Nephron progenitor cell (in vitro differentiated cells): Measurements from ENCODE around the gene NPAS3.

ENCODE experiments used
- DNase-seq: peaks from one replicate; pipeline ENCODE4 v3.0.0; 2021
- H3K27ac Mint-ChIP-seq: 2 replicates; pipeline ENCODE4 v1.8.0; 2021; ENCODE audit warnings: mild to moderate bottlenecking, moderate library complexity, mixed read lengths
- H3K27me3 Mint-ChIP-seq: 2 replicates; pipeline ENCODE4 v1.8.0; 2021; ENCODE audit warnings: mild to moderate bottlenecking, low read depth, mixed read lengths; ENCODE audit not compliant: poor library complexity
- H3K36me3 Mint-ChIP-seq: 2 replicates; pipeline ENCODE4 v1.8.0; 2021; ENCODE audit warnings: low read depth, mixed read lengths
- H3K4me1 Mint-ChIP-seq: 2 replicates; pipeline ENCODE4 v1.8.0; 2021; ENCODE audit warnings: mixed read lengths
- H3K4me3 Mint-ChIP-seq: 2 replicates; pipeline ENCODE4 v1.8.0; 2021; ENCODE audit warnings: mild to moderate bottlenecking, moderate library complexity, mixed read lengths
- H3K9me3 Mint-ChIP-seq: 2 replicates; pipeline ENCODE4 v1.8.0; 2021; ENCODE audit warnings: mild to moderate bottlenecking, moderate library complexity, mixed read lengths
- TF ChIP-seq, protein P1 (sequence below): fragments of 200-600 bp; sonication (generic); IDR thresholded peaks from 2 replicates; pipeline ENCODE4 v1.5.0; 2021; ENCODE audit warnings: antibody characterized with exemption

The NPAS3 gene

DNA sequence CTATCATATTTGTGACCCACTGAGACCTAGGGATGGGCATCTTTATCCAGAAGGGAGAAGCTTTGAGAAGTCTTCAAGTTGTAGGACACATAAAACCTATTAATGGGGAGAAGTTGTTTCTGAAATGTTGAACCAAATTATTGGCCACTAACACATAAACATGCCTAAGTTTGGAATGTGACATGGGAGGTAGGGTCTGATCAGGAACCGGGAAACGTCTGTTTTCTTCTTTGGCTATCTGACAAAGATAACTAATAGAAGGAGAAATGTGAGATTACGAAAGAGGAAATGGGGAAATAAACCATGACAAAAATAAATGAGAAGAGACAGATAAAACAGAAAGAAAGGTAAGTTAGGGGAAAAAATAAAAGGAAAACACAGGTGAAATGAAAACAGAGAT lies 586.9 kb downstream of the NPAS3 start:
- Mint-ChIP-seq H3K27me3 (peaks cover 3% of the 10 kb centered on the region), H3K27ac (no peak overlapping the region), H3K9me3 (no peaks in the 10 kb centered on the region), H3K4me1 (no peaks in the 10 kb centered on the region), H3K36me3 (no peaks in the 10 kb centered on the region), H3K4me3 (no peak overlapping the region)
- no peak for DNase-seq
- TF ChIP-seq, protein P1, sequence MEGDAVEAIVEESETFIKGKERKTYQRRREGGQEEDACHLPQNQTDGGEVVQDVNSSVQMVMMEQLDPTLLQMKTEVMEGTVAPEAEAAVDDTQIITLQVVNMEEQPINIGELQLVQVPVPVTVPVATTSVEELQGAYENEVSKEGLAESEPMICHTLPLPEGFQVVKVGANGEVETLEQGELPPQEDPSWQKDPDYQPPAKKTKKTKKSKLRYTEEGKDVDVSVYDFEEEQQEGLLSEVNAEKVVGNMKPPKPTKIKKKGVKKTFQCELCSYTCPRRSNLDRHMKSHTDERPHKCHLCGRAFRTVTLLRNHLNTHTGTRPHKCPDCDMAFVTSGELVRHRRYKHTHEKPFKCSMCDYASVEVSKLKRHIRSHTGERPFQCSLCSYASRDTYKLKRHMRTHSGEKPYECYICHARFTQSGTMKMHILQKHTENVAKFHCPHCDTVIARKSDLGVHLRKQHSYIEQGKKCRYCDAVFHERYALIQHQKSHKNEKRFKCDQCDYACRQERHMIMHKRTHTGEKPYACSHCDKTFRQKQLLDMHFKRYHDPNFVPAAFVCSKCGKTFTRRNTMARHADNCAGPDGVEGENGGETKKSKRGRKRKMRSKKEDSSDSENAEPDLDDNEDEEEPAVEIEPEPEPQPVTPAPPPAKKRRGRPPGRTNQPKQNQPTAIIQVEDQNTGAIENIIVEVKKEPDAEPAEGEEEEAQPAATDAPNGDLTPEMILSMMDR: no peak

DNA sequence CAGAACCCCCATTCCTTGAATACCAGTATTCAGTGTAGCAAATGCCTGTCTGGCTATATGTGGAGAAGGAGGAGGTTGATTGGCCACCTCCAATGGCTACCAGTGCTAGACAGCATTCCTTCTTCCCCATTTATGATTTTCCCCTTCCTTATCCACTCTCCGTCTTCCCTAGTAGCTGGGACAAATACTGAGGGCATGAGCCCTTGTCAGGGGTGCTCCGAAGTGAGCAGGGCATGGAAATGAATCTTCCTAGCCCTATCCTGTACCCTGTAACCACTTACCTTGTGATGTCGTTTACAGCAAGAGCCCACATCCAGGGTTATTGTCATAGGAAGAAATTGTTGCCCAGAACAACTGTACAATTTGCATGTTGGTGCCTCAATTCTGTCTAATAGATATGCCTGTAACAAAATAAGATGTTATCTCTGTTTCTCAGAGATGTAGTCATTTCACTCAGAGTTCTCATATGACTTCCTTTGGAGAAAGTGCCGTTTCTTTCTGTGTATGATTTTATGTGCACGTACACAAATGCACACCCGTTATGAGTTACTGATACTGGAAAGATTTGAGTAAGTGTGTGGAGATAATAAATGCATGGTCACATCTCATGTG lies 588.5 kb downstream of the NPAS3 start:
- no peak overlapping the region for H3K4me3 Mint-ChIP-seq
- TF ChIP-seq, protein P1: no peak
- H3K27ac Mint-ChIP-seq: no peak overlapping the region
- H3K27me3 Mint-ChIP-seq: peaks cover 3% of the 10 kb centered on the region
- H3K36me3 Mint-ChIP-seq: no peaks in the 10 kb centered on the region
- no peak for DNase-seq
- no peaks in the 10 kb centered on the region for H3K9me3 Mint-ChIP-seq
- no peaks in the 10 kb centered on the region for H3K4me1 Mint-ChIP-seq

DNA sequence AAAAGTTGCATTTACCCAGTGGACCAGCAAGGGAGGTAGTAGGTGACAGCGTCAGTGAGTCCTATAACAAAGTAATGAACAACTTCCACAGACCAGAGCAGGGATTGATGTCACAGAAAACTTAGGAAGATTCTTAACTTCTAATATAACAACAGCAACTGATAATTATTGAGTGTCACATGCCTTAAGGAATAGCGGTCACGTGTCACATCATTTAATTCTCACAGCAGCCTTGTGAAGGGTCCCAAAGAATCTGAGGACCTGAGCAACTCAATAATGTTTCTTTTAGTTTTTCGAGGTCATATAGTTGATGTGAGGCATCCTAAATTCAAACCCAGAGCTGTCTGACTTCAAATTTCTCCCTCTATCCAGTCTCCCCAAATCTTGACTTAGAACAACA lies 590.0 kb downstream of the NPAS3 start:
- Mint-ChIP-seq H3K9me3 (no peaks in the 10 kb centered on the region), H3K27me3 (peaks cover 3% of the 10 kb centered on the region), H3K36me3 (no peaks in the 10 kb centered on the region), H3K4me1 (no peaks in the 10 kb centered on the region), H3K4me3 (no peak overlapping the region), H3K27ac (no peak overlapping the region)
- TF ChIP-seq, protein P1: no peak
- no peak for DNase-seq

DNA sequence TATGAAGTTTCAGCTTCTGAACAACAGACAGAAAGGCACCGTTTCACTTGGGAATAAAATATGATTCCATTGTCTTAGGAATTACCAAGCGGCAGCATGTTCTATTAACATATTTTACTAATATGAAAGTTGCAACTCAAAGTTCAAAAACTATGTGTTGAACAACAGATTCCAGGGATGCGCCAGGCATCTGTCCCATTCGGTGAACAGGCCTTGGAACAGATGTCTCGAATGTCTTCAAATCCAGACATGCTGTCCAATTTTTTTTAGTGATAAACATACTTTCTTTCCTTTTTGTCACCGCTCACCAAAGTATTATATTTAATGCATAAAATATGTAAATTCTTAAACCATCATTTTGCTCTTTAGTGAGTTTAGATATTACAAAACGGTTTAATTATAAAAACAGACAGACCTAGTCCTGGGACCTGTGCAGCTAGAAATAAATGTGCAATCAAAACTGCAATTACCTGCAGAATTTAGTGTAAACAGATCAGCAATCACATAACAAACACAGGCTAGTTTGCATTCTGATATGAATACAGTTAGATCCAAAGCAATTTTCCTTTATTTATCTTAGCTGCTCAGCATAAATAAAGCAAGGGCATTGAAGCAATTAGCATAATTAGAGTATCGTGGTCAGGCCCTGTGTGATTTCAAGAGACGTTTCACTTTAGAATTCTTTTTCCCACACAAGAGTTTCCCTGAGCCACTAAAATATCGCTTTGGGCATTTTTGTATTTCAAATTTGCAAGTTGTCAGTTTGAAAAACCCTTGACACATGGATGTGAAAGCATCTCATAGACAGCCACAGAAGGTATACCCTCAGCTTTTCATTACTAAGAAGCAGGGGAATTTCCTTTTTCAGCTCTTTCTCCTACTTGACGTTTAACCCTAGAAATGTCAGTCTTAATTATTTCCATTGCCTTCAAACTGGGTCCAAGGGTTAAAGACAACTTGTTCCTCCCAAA lies 591.4 kb downstream of the NPAS3 start:
- H3K9me3 Mint-ChIP-seq: no peaks in the 10 kb centered on the region
- peaks cover 3% of the 10 kb centered on the region for H3K27me3 Mint-ChIP-seq

DNA sequence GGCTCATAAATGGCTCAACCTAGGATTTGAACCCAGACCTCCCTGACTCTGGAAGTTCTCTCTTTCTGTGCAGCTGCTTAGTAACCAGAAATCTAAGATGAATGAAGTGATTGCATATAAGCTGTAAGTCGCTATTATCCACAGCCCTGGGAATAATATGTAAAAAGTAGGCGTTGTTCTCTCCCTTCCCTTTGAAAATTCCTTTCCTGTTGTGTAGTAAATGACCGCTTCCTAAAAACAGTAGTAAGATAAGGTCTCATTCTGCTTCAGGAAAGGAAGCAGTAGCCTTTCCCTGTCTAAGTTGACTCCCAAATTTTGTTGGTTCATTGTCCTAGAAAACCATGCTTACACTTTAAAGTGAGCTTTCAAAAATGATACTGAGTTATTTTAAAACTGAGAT lies 593.9 kb downstream of the NPAS3 start:
- TF ChIP-seq, protein P1: no peak
- Mint-ChIP-seq H3K27ac (no peak overlapping the region), H3K4me3 (no peak overlapping the region)

More for the DNA sequence above, 591.4 kb downstream of the NPAS3 start:
- Mint-ChIP-seq H3K36me3 (no peaks in the 10 kb centered on the region), H3K27ac (no peak overlapping the region), H3K4me3 (no peak overlapping the region), H3K4me1 (no peaks in the 10 kb centered on the region)
- no peak for DNase-seq
- TF ChIP-seq, protein P1: no peak

More for the DNA sequence above, 593.9 kb downstream of the NPAS3 start:
- no peaks in the 10 kb centered on the region for H3K4me1 Mint-ChIP-seq
- no peaks in the 10 kb centered on the region for H3K36me3 Mint-ChIP-seq
- peaks cover 2% of the 10 kb centered on the region for H3K27me3 Mint-ChIP-seq
- no peaks in the 10 kb centered on the region for H3K9me3 Mint-ChIP-seq
- no peak for DNase-seq
